Left cardiac atrium (tissue), 4 donors: Measurements from ENCODE around the gene EEF1A2. TPM values are rescaled to one million over a fixed set of nuclear protein-coding genes. Genes with fewer than 3 reads are reported as not detected.

Experiments used
- ATAC-seq, 2 donors: fragments of 200-7000 bp; cut with Tn5 transposase; one replicate each; pipeline ENCODE4 v1.9.1; 2020; ENCODE audit warnings: mild to moderate bottlenecking in 2 of 2, moderate library complexity in 2 of 2
- DNase-seq: peaks from one replicate; pipeline ENCODE4 v3.0.0-alpha.2; 2020
- intact Hi-C, 2 donors: fragments of 100-400 bp; cut with DNase I; formaldehyde crosslinking; loops; one replicate each; pipeline versions ENCODE4 v1.14.1 to v1.15.1; 2022 to 2023
- total RNA-seq, 2 donors: library from RNA; stranded (reverse); fragmentation: NEBNext Ultra II Directional; extraction: Animal tissue kit (Norgen Biotek cat#: 25700); gene quantifications; one replicate each; pipeline ENCODE4 v1.2.1, GENCODE V29; 2021
- donor health status: DM: no; HTN: yes; CAD: no.
- donor health status: DM: no; HTN: yes; CAD: no; lungs with severe emphysema.
- donor health status: DM: yes; HTN: yes; CAD: no.
- donor health status: Dilated cardiomyopathy.

Gene EEF1A2
- total RNA-seq, 2 donors from 2014 or later: 656 to 679 TPM

- intact Hi-C loops: loop anchor here in 1 of 2 donors (10.0 kb wide), 1 partner anchor 65 kb away; no protein-coding TSS in a partner anchor
- no peak for ATAC-seq
These were observed 48.8 kb downstream of the EEF1A2 start for GRCh38 chr20:63449796-63450730.

GRCh38 chr20:63449025-63449424 is 49.9 kb downstream of the EEF1A2 start:
- ATAC-seq (no peak), DNase-seq (no peak)
- intact Hi-C loops: loop anchor here in 1 of 2 donors (10.0 kb wide), 1 partner anchor 66 kb away; no protein-coding TSS in a partner anchor

More at GRCh38 chr20:63449796-63450730, 48.8 kb downstream of the EEF1A2 start:
- DNase-seq: no peak

- intact Hi-C loops: loop anchor here in 1 of 2 donors (10.0 kb wide), 1 partner anchor 67 kb away; no protein-coding TSS in a partner anchor
- DNase-seq (no peak), ATAC-seq (no peak)
These were observed 50.9 kb downstream of the EEF1A2 start for GRCh38 chr20:63448031-63448430.

- no peak for ATAC-seq
- intact Hi-C loops: loop anchor here in 1 of 2 donors (10.0 kb wide), 1 partner anchor 67 kb away; no protein-coding TSS in a partner anchor
These were observed 51.6 kb downstream of the EEF1A2 start for GRCh38 chr20:63447320-63447719.

GRCh38 chr20:63446216-63447024 is 52.5 kb downstream of the EEF1A2 start:
- ATAC-seq: no peak
- DNase-seq: peak; percentile 51
- intact Hi-C loops: loop anchor here in 1 of 2 donors (10.0 kb wide), 1 partner anchor 68 kb away; no protein-coding TSS in a partner anchor

More at GRCh38 chr20:63447320-63447719, 51.6 kb downstream of the EEF1A2 start:
- DNase-seq: no peak

GRCh38 chr20:63445075-63445734 is 53.7 kb downstream of the EEF1A2 start:
- intact Hi-C loops: loop anchor here in 1 of 2 donors (10.0 kb wide), 1 partner anchor 70 kb away; no protein-coding TSS in a partner anchor
- ATAC-seq: no peak
- no peak for DNase-seq

GRCh38 chr20:63444548-63444947 is 54.3 kb downstream of the EEF1A2 start:
- DNase-seq (no peak), ATAC-seq (no peak)
- intact Hi-C loops: loop anchor here in 1 of 2 donors (5.0 to 10.0 kb wide), 2 partner anchors 38 to 70 kb away; no protein-coding TSS in a partner anchor

GRCh38 chr20:63443606-63444395 is 55.1 kb downstream of the EEF1A2 start:
- no peak for ATAC-seq
- DNase-seq: no peak
- intact Hi-C loops: loop anchor here in 1 of 2 donors (5.0 to 10.0 kb wide), 2 partner anchors 38 to 71 kb away; no protein-coding TSS in a partner anchor

GRCh38 chr20:63442100-63442493 is 56.8 kb downstream of the EEF1A2 start:
- ATAC-seq (peak; percentile 63 to 75), DNase-seq (peak; percentile 75)
- intact Hi-C loops: loop anchor here in 1 of 2 donors (5.0 to 10.0 kb wide), 2 partner anchors 40 to 73 kb away; no protein-coding TSS in a partner anchor

GRCh38 chr20:63441136-63442099 is 57.5 kb downstream of the EEF1A2 start:
- intact Hi-C loops: loop anchor here in 1 of 2 donors (5.0 to 10.0 kb wide), 2 partner anchors 41 to 73 kb away; no protein-coding TSS in a partner anchor
- DNase-seq (no peak), ATAC-seq (no peak)

- intact Hi-C loops: loop anchor here in 1 of 2 donors (5.0 to 10.0 kb wide), 2 partner anchors 42 to 74 kb away; no protein-coding TSS in a partner anchor
- DNase-seq (no peak), ATAC-seq (no peak)
These were observed 58.4 kb downstream of the EEF1A2 start for GRCh38 chr20:63440366-63440955.

GRCh38 chr20:63439866-63440265 is 59.0 kb downstream of the EEF1A2 start:
- ATAC-seq (no peak), DNase-seq (no peak)
- intact Hi-C loops: loop anchor here in 1 of 2 donors (5.0 to 10.0 kb wide), 2 partner anchors 42 to 75 kb away; no protein-coding TSS in a partner anchor

- intact Hi-C loops: no loop called here
- no peak for DNase-seq
- no peak for ATAC-seq
These were observed 60.8 kb downstream of the EEF1A2 start for GRCh38 chr20:63438121-63438520.
